Neuron (in vitro differentiated cells): Measurements from ENCODE around the gene TNFSF12.

ENCODE experiments used
- H2AFZ ChIP-seq: one replicate; pipeline ENCODE4 v1.6.1; 2013; ENCODE audit warnings: low read depth, mild to moderate bottlenecking, inconsistent platforms, low read length, moderate library complexity
- H3K27me3 ChIP-seq: one replicate; pipeline ENCODE4 v1.6.1; 2013; ENCODE audit warnings: low read length; ENCODE audit not compliant: insufficient read depth
- H3K36me3 ChIP-seq: one replicate; pipeline ENCODE4 v1.6.1; 2013; ENCODE audit warnings: low read length; ENCODE audit not compliant: insufficient read depth
- H3K4me1 ChIP-seq: one replicate; pipeline ENCODE4 v1.6.1; 2013; ENCODE audit warnings: low read length; ENCODE audit not compliant: insufficient read depth
- H3K4me3 ChIP-seq: 2 replicates; pipeline ENCODE4 v1.5.1; 2013; ENCODE audit warnings: mild to moderate bottlenecking, low read length, moderate library complexity
- H3K9me3 ChIP-seq: one replicate; pipeline ENCODE4 v1.6.1; 2013; ENCODE audit warnings: low read length

The TNFSF12 gene

DNA sequence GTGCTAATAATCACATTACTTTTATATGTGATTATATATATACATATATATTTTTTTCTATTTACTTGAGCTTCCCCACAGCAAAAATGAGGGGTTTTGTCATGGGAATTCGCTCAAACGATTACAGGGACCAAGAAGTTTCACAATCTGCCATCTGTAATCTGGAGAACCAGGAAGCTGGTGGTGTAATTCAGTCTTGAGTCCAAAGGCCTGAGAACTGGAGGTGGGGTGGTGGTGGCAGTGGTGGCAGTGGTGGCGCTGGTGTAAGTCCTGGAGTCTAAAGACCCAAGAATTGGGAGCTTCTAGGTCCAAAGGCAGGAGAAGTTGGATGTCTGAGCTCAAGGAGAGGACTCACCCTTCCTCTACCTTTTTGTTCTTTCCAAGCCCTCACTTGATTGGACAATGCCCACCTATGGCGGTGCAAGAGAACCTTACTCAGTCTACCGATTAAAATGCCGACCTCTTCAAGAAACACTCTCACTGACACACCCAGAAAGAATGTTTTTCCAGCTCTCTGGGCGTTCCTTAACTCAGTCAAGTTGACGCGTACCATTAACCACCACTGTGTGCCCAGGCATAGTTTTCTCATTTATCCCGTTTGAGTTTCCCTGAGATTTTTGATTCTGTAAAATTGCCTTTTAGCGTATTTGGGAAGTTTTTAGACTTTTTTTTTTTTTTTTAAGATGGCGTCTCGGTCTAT, 32.8 kb upstream of the TNFSF12 start:
- Histone ChIP-seq H2AFZ (no peak overlapping the region), H3K4me1 (no peaks in the 10 kb centered on the region), H3K36me3 (peaks cover 48% of the 10 kb centered on the region), H3K9me3 (no peaks in the 10 kb centered on the region), H3K27me3 (no peaks in the 10 kb centered on the region), H3K4me3 (no peak overlapping the region)

DNA sequence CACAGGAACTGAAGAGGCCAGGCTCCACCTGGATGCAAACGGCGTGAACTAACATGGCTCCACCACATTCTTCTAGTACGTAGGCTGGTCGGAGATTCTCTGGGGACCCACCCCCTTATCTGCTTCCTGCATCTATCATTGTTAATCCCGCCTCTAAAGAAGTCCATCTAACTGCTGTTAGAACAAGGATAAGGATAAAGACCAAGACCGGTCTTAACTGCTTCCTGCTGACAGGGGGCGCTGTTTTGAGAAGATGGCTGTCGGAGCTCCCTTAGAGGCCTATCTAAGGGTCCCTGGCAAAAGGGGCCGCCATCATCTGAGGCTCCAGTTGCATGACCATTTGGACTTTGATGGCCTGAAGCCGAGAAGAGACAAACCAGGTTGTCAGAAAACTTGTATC, 25.8 kb upstream of the TNFSF12 start:
- Histone ChIP-seq H3K27me3 (no peaks in the 10 kb centered on the region), H3K4me1 (no peaks in the 10 kb centered on the region), H3K36me3 (no peaks in the 10 kb centered on the region), H3K9me3 (no peaks in the 10 kb centered on the region), H3K4me3 (no peak overlapping the region), H2AFZ (no peak overlapping the region)

DNA sequence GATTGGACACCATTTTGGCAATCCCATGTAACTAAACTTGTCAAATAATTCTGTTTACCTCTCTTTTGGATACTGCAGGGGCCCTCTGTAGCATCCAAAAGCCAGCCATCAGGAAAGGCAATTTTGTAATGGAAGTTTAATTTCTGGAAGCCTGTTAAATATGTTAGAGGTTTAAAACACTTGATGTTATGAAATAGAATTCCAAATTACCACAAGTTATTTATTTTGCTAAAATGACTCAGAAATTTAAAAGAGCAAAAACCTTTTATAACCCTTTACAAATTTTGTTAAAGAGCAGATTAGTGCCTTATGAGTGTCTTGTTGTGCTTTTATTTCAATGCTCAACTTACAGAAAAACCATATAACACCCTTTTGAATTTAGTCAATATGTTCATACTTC, 20.0 kb upstream of the TNFSF12 start:
- Histone ChIP-seq H3K36me3 (no peaks in the 10 kb centered on the region), H3K4me3 (no peak overlapping the region)

DNA sequence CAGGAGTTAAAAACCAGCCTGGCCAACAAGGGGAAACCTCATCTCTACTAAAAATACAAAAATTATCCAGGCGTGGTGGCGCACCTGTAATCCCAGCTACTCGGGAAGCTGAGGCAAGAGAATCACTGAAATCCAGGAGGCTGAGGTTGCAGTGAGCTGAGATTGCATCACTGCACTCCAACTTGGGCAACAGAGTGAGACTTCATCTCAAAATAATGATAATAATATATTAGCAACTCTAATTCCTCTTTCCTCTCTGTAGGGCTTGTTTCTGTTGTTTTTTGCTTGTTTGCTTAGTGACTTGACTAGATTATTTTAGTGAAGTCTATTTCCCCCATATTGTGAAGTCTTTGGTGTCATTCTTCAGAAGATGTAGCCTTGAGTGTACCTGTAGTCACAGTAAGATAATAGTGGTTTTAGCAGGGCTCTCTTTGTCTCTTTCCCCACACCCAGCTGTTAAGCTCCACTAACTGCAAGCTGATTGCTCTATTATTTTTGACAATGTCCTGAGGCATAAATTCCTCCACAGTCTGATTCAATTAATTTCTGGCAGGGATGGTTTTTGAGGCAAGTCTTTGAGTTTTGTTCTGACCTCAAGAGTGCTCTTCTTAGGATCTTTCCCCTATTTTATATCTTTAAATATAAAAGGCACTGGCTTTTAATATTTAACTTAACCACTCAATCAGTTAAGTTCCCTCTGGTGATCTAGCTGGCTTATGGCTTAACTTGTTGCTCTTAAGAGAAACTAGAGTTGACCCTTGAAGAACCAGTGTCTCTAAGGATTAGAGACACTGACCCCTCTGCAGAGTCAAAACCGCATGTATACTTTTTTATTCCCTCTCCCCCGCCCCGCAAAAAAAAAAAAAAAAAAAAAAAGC, 18.6 kb upstream of the TNFSF12 start:
- Histone ChIP-seq H3K27me3 (no peaks in the 10 kb centered on the region), H3K4me1 (no peaks in the 10 kb centered on the region), H3K9me3 (no peaks in the 10 kb centered on the region), H3K36me3 (no peaks in the 10 kb centered on the region), H3K4me3 (no peak overlapping the region), H2AFZ (no peak overlapping the region)

More for the DNA sequence above, 20.0 kb upstream of the TNFSF12 start:
- H2AFZ ChIP-seq = no peak overlapping the region
- no peaks in the 10 kb centered on the region for H3K9me3 ChIP-seq
- H3K4me1 ChIP-seq = no peaks in the 10 kb centered on the region
- no peaks in the 10 kb centered on the region for H3K27me3 ChIP-seq

GRCh38 chr17:7538050-7538449, 10.8 kb upstream of the TNFSF12 start:
- Histone ChIP-seq H3K9me3 (peaks cover 7% of the 10 kb centered on the region), H3K4me3 (no peak overlapping the region), H2AFZ (no peak overlapping the region), H3K27me3 (peaks cover 2% of the 10 kb centered on the region), H3K36me3 (no peaks in the 10 kb centered on the region), H3K4me1 (no peaks in the 10 kb centered on the region)

GRCh38 chr17:7538891-7539545, 9.8 kb upstream of the TNFSF12 start:
- H3K4me1 ChIP-seq = no peaks in the 10 kb centered on the region
- H3K36me3 ChIP-seq = no peaks in the 10 kb centered on the region
- no peak overlapping the region for H2AFZ ChIP-seq
- peaks cover 6% of the 10 kb centered on the region for H3K27me3 ChIP-seq
- H3K4me3 ChIP-seq = no peak overlapping the region
- H3K9me3 ChIP-seq = peaks cover 7% of the 10 kb centered on the region

GRCh38 chr17:7541074-7541621, 7.7 kb upstream of the TNFSF12 start:
- no peaks in the 10 kb centered on the region for H3K36me3 ChIP-seq
- peaks cover 6% of the 10 kb centered on the region for H3K27me3 ChIP-seq
- H2AFZ ChIP-seq = no peak overlapping the region
- H3K9me3 ChIP-seq = peaks cover 7% of the 10 kb centered on the region
- no peaks in the 10 kb centered on the region for H3K4me1 ChIP-seq
- H3K4me3 ChIP-seq = no peak overlapping the region

DNA sequence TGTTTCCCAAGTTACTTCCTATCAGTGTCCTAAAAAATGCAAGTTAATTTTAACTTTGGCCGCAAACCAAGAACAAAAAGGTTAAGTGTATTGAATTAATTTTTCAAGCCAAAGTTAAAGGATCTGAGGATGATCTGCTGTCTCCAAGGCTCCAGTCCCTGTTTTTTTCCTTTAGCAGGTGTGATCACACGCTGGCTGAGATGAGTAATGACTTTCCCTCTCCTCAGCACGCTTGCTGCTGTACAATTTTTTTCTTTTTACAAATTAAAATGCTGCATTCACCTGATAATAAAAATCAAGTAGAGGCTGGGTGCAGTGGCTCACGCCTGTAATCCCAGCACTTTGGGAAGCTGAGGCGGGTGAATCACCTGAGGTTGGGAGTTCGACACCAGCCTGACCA, 3.9 kb upstream of the TNFSF12 start:
- no peaks in the 10 kb centered on the region for H3K9me3 ChIP-seq
- peaks cover 22% of the 10 kb centered on the region for H3K27me3 ChIP-seq
- no peak overlapping the region for H2AFZ ChIP-seq
- no peaks in the 10 kb centered on the region for H3K36me3 ChIP-seq
- H3K4me1 ChIP-seq = peaks cover 4% of the 10 kb centered on the region
- H3K4me3 ChIP-seq = no peak overlapping the region

DNA sequence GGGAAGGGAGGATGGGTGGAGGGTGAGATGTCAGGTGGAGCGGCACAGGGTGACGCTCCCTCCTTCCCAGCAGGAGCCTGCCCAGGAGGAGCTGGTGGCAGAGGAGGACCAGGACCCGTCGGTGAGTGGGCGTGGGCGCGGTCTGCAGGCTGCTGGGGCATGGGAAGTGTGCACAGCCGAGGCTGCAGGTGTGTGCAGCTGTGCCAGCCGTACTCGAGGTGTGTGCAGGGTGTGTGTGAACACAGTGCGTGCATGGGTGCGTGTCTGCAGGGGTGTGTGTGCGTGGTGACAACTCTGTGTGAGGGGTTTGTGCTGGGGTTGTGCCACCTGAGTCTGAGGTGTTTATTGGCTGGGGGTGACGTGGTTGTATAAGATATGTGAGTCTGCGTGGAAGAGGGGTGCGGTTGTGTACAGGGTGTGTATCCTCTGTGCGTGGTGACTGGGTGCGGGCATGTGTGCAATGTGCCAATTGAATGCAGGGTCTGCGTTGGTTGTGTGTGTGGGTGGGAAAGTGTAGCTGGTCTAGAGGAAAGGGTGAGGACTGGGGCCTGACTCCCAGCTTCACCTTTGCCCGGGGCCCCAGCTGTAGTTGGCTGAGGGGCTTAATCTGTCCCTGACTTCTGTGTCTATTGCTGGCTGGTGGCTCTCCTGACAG, 670 bp downstream of the TNFSF12 start:
- Histone ChIP-seq H3K4me1 (peaks cover 4% of the 10 kb centered on the region), H3K27me3 (peaks cover 24% of the 10 kb centered on the region), H3K36me3 (no peaks in the 10 kb centered on the region), H2AFZ (no peak overlapping the region), H3K4me3 (no peak overlapping the region), H3K9me3 (no peaks in the 10 kb centered on the region)

GRCh38 chr17:7550344-7550743, 1.5 kb downstream of the TNFSF12 start:
- H2AFZ ChIP-seq = no peak overlapping the region
- peaks cover 4% of the 10 kb centered on the region for H3K4me1 ChIP-seq
- H3K4me3 ChIP-seq = no peak overlapping the region
- no peaks in the 10 kb centered on the region for H3K36me3 ChIP-seq
- H3K9me3 ChIP-seq = no peaks in the 10 kb centered on the region
- H3K27me3 ChIP-seq = peaks cover 24% of the 10 kb centered on the region

- H3K4me3 ChIP-seq = no peak overlapping the region
- peaks cover 24% of the 10 kb centered on the region for H3K27me3 ChIP-seq
- no peaks in the 10 kb centered on the region for H3K9me3 ChIP-seq
- H3K36me3 ChIP-seq = no peaks in the 10 kb centered on the region
- H3K4me1 ChIP-seq = peaks cover 4% of the 10 kb centered on the region
- H2AFZ ChIP-seq = no peak overlapping the region
Measured at GRCh38 chr17:7551396-7551795, 2.5 kb downstream of the TNFSF12 start.

GRCh38 chr17:7552621-7553051, 3.8 kb downstream of the TNFSF12 start:
- no peaks in the 10 kb centered on the region for H3K36me3 ChIP-seq
- H3K9me3 ChIP-seq = no peaks in the 10 kb centered on the region
- peaks cover 24% of the 10 kb centered on the region for H3K27me3 ChIP-seq
- no peak overlapping the region for H3K4me3 ChIP-seq
- peaks cover 4% of the 10 kb centered on the region for H3K4me1 ChIP-seq
- H2AFZ ChIP-seq = no peak overlapping the region
